Osteoblast (primary cell): ENCODE results near the gene GRIA4. TPM values are rescaled to one million over a fixed set of nuclear protein-coding genes. Genes with fewer than 3 reads are reported as not detected.
A peak's percentile ranks its signal among the peaks of the same experiment; 100 is the strongest.

ENCODE experiments used
- DNase-seq: peaks from one replicate; pipeline ENCODE4 v3.0.0; 2011; ENCODE audit warnings: low spot score, mixed read lengths; ENCODE audit not compliant: insufficient read length; ENCODE audit errors: missing footprints
- H2AFZ ChIP-seq: 2 replicates; pipeline ENCODE4 v1.6.0; 2011; ENCODE audit warnings: mild to moderate bottlenecking, low read length
- H3K27ac ChIP-seq: 2 replicates; pipeline ENCODE4 v1.5.1; 2011; ENCODE audit warnings: mild to moderate bottlenecking, low read depth, low read length, moderate library complexity
- H3K27me3 ChIP-seq: 2 replicates; pipeline ENCODE4 v1.6.0; 2012; ENCODE audit warnings: mild to moderate bottlenecking, control low read depth, inconsistent platforms, low read length, moderate library complexity; ENCODE audit not compliant: insufficient read depth
- H3K36me3 ChIP-seq: 2 replicates; pipeline ENCODE4 v1.5.1; 2011; ENCODE audit warnings: mild to moderate bottlenecking, low read length, control low read depth, moderate library complexity; ENCODE audit not compliant: insufficient read depth
- H3K4me1 ChIP-seq: 2 replicates; pipeline ENCODE4 v1.5.1; 2011; ENCODE audit warnings: mild to moderate bottlenecking, low read length, control low read depth, moderate library complexity; ENCODE audit not compliant: insufficient read depth
- H3K4me2 ChIP-seq: 2 replicates; pipeline ENCODE4 v1.6.0; 2011; ENCODE audit warnings: mild to moderate bottlenecking, low read length; ENCODE audit not compliant: insufficient read depth
- H3K4me3 ChIP-seq: fragments of 200-600 bp; sonication (generic); 3 replicates; pipeline ENCODE4 v1.5.1; 2012; ENCODE audit warnings: mild to moderate bottlenecking, low read length, inconsistent platforms; ENCODE audit not compliant: insufficient read depth
- H3K79me2 ChIP-seq: 2 replicates; pipeline ENCODE4 v1.6.0; 2012; ENCODE audit warnings: mild to moderate bottlenecking, low read length, control low read depth, inconsistent platforms; ENCODE audit not compliant: insufficient read depth
- H3K9me3 ChIP-seq: 2 replicates; pipeline ENCODE4 v1.5.1; 2011; ENCODE audit warnings: low read depth, low read length, control low read depth
- H4K20me1 ChIP-seq: 2 replicates; pipeline ENCODE4 v1.6.0; 2012; ENCODE audit warnings: mild to moderate bottlenecking, low read length, control low read depth; ENCODE audit not compliant: insufficient read depth
- total RNA-seq: library from RNA; depleted of rRNA; stranded (reverse); fragments of >200 nt; gene quantifications from 2 replicates; pipeline ENCODE4 v1.2.3, GENCODE V29; 2012
- TF ChIP-seq, protein P1 (sequence below): IDR thresholded peaks from 2 replicates; pipeline ENCODE4 v1.5.1; 2011; ENCODE audit warnings: mild to moderate bottlenecking, low read depth, low read length, moderate library complexity; ENCODE audit errors: extremely low read depth

The GRIA4 gene
- total RNA-seq, 1 donor: not detected

DNA sequence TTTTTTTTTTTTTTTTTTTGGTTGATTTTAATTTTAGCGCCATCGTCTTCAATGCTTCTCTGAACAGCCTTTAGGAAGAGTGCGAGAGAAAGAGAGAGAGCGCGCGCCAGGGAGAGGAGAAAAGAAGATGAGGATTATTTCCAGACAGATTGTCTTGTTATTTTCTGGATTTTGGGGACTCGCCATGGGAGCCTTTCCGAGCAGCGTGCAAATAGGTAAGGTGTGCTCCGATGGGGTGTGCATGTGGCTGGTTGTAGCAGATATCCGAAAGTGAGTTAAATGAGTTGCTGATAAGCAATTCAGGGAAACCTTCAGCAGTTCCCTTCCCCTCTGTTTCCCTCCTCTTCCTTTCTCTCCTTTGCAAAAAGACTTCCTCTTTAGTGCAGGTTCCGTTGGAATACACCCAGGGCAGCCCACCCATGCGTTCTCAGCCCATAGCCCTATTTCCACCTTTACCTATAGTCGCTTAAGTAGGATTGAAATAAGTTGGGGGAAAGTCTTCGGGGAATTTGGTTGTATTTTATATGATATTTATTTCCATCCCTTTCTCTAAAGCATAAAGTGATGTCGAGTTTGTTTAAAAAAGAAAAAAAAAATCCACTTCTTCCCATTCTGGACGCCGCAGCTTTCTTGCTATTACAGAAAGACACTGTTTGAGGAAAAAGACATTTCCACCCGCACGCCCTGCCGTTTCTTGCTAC, 1.1 kb downstream of the GRIA4 start:
- H3K36me3 ChIP-seq: no peaks in the 10 kb centered on the region
- H3K79me2 ChIP-seq: no peaks in the 10 kb centered on the region
- peak overlapping the region; percentile 47 for H3K4me2 ChIP-seq
- no peak overlapping the region for H3K27ac ChIP-seq
- no peak overlapping the region for H3K4me3 ChIP-seq
- no peak overlapping the region for H2AFZ ChIP-seq
- TF ChIP-seq, protein P1, sequence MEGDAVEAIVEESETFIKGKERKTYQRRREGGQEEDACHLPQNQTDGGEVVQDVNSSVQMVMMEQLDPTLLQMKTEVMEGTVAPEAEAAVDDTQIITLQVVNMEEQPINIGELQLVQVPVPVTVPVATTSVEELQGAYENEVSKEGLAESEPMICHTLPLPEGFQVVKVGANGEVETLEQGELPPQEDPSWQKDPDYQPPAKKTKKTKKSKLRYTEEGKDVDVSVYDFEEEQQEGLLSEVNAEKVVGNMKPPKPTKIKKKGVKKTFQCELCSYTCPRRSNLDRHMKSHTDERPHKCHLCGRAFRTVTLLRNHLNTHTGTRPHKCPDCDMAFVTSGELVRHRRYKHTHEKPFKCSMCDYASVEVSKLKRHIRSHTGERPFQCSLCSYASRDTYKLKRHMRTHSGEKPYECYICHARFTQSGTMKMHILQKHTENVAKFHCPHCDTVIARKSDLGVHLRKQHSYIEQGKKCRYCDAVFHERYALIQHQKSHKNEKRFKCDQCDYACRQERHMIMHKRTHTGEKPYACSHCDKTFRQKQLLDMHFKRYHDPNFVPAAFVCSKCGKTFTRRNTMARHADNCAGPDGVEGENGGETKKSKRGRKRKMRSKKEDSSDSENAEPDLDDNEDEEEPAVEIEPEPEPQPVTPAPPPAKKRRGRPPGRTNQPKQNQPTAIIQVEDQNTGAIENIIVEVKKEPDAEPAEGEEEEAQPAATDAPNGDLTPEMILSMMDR: no peak
- H3K9me3 ChIP-seq: no peaks in the 10 kb centered on the region
- H3K27me3 ChIP-seq: peaks cover 10% of the 10 kb centered on the region
- H4K20me1 ChIP-seq: no peaks in the 10 kb centered on the region
- no peak for DNase-seq
- no peaks in the 10 kb centered on the region for H3K4me1 ChIP-seq

DNA sequence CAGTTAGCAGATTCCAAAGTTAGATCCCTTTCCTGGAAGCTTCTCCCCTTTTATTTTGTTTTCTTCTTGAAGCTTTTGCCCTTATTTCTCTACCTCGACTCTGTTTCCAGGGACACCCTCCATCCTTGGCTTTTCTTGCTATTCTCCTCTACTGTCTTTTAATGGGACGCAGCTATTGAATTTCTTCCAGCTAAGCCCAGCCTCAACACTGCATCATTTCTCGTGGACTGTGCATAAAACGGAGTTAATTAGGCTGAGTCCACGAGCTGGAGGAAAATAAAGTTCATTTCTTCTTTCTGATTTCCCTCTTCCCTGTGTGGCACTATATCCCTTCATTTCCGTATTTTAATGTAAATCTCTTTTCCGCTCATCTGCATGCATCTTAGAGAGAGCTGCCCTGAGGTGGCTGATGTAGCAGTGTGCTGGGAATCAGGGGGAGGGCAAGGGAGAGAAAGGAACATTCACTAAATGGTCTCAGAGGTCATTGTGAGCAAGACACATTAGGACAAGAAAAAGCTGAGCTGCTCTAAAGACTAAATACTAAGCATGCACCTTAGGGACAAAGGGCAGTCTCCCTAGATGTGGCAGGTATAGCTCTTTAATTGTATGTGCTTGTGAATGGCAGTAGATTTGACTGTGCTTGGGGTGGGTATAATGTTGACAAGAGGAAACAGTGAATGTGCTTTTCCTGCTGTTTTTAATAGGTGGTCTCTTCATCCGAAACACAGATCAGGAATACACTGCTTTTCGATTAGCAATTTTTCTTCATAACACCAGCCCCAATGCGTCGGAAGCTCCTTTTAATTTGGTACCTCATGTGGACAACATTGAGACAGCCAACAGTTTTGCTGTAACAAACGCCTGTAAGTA, 1.9 kb downstream of the GRIA4 start:
- Histone ChIP-seq H3K9me3 (no peaks in the 10 kb centered on the region), H3K4me1 (no peaks in the 10 kb centered on the region), H4K20me1 (no peaks in the 10 kb centered on the region), H3K27me3 (peaks cover 10% of the 10 kb centered on the region), H3K4me3 (no peak overlapping the region), H3K36me3 (no peaks in the 10 kb centered on the region), H3K27ac (no peak overlapping the region), H2AFZ (no peak overlapping the region), H3K4me2 (no peak overlapping the region), H3K79me2 (no peaks in the 10 kb centered on the region)
- TF ChIP-seq, protein P1: no peak
- no peak for DNase-seq

DNA sequence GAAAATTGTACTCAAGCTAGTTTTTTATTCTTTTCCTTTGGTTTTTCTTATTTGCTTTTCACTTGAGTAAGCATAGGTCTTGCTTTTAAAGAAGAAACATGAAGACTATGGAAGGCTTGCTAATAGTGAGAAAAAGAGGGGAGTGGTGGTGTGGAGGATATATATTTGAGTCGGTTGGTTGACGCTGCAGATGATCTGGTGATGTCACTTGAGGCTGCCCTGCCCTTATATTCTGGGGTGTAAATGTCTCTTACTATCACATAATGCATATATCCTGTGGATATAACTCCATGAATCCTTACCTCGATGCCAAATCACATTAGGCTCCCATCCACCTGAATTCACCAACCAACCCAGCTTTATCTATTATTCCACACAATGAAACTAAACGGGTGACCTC, 2.9 kb downstream of the GRIA4 start:
- H3K9me3 ChIP-seq: no peaks in the 10 kb centered on the region
- no peak overlapping the region for H2AFZ ChIP-seq
- H3K4me2 ChIP-seq: no peak overlapping the region
- no peaks in the 10 kb centered on the region for H4K20me1 ChIP-seq
- no peaks in the 10 kb centered on the region for H3K79me2 ChIP-seq
- no peak overlapping the region for H3K4me3 ChIP-seq
- TF ChIP-seq, protein P1: no peak
- H3K4me1 ChIP-seq: no peaks in the 10 kb centered on the region
- no peak for DNase-seq
- no peaks in the 10 kb centered on the region for H3K36me3 ChIP-seq
- H3K27me3 ChIP-seq: peaks cover 10% of the 10 kb centered on the region
- no peak overlapping the region for H3K27ac ChIP-seq

DNA sequence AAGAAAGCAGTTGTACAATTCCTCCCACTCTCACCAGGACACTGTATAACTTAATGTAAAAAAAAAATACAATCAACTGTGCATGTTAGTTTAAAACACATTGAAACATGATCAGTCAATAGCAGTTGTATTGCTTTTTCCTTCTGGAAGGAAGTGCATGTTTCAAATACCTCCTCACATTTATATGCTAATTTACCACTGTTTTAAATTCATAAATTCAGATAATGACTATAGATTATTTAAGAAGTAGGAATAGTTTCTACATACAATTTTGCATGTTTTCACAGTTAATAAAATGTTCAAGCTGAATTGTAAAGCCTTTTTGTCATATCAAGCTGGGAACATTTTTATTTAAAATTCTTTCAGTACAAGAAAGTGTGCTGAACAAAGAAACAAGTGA, 3.3 kb downstream of the GRIA4 start:
- Histone ChIP-seq H3K9me3 (no peaks in the 10 kb centered on the region), H3K27me3 (peaks cover 10% of the 10 kb centered on the region), H3K4me2 (no peak overlapping the region), H4K20me1 (no peaks in the 10 kb centered on the region), H3K36me3 (no peaks in the 10 kb centered on the region), H3K4me3 (no peak overlapping the region), H3K27ac (no peak overlapping the region), H2AFZ (no peak overlapping the region), H3K79me2 (no peaks in the 10 kb centered on the region), H3K4me1 (no peaks in the 10 kb centered on the region)
- no peak for DNase-seq
- TF ChIP-seq, protein P1: no peak
